GM21360 (cell line): ENCODE data around the gene ADCY9.
A peak's percentile ranks its signal among the peaks of the same experiment; 100 is the strongest.

Experiments
- ATAC-seq: cut with Tn5 transposase; IDR thresholded peaks from one replicate; pipeline ENCODE4 v1.9.1; 2021; ENCODE audit warnings: mild to moderate bottlenecking, moderate library complexity; ENCODE audit not compliant: unreplicated experiment

The ADCY9 gene

DNA sequence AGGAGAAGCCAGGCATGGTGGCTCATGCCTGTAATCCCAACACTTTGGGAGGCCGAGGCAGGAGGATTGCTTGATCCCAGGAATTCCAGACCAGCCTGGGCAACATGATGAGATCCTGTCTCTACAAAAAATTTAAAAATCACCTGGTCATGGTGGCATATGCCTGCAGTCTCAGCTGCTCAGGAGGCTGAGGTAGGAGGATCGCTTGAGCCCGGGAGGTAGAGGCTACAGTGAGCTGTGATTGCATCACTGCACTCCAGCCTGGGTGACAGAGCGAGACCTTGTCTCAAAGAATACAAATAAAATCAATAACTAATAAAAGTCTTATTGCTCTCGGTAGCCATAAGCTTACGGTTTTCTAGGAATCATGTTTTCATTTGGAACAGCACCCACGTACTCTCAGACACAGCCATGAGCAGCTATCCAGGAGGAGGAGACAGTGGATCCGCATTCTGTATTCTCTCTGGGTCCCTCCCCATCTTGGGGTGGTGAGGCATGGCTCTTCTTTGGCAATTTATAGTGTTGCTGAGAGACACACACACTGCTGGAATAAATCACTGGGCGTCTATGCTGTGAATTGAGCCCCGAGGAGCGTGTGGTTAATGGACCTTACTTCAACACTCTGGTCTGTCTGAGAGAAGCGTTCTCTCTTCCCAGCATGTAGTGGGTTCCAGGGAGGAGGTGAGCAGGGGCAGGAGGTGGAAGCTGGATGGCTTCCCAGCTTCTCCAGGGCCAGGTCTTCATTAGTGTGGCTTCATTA is 8.5 kb upstream of the ADCY9 start:
- no peak for ATAC-seq

DNA sequence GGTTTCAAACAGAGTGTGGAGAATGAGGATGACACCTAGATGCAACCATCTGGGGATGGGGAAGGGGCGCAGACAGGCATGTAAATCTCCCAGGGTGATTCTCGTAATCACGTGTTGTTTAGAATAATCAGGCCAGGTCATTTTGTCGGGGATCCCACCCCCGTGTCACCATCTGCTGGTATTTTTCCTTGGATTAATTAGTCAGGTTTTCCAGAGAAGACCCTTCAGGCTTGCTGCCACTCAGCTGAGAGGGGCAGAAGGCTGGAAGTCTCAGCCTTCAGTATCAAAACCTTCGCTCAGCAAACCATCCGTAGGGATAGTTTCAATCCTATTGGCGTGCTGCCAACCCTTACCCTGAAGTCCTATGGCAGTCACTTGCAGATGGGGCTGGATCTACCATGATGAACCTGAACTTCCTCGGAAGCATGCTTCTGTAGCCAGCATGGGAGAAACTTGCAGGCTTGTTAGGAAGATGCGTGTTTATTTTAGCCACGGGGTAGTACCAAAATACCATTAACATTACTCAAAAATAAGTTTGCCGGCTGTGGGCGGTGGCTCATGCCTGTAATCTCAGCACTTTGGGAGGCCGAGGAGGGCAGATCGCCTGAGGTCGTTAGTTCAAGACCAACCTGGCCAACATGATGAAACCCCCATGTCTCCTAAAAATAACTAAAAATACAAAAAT is 7.5 kb upstream of the ADCY9 start:
- no peak for ATAC-seq

- ATAC-seq = no peak
These were observed 3.9 kb upstream of the ADCY9 start for GRCh38 chr16:4120176-4120575.

- no peak for ATAC-seq
These were observed 972 bp upstream of the ADCY9 start for GRCh38 chr16:4117250-4117578.

- peak; percentile 20 for ATAC-seq
These were observed 308 bp downstream of the ADCY9 start for GRCh38 chr16:4115949-4116318.

DNA sequence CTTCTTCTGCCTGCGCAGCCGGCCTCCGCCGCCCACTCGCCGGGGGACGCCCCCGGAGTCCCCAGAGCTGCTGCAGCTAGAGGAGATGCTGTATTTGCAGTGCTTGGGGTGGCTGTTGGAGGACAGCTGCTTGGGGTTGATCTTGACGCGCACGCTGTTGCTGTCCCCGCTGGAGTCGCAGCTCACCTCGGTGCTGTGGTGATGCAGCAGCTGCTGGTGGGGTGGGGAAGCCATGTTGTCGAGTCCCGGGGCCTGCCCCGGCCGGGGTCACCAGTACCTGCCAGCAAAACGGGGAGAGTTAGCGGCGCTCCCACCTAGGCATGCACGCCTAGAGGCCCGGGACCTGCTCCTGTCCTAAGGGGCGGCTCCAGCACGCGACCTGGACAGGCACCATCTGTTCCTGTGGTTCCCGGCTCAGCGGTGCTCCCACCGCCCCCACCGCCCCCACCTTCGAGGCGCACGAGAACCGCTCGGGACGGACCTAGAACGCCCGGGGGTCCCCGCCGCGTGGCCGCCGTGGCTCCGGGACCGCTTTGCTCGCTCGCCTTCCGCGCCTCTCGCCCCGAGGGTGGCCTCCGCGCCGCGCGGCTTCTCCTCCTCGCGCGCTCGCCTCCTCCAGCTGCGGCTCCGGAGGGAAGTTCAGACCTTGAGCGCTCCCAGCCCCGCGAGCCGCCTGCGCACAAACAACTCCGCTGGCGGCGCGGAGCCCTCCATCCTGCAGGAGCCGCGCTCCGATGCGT is 863 bp downstream of the ADCY9 start:
- peak; percentile 11 for ATAC-seq

- ATAC-seq = no peak
These were observed 1.7 kb downstream of the ADCY9 start for GRCh38 chr16:4114257-4115208.

- ATAC-seq = no peak
These were observed 2.6 kb downstream of the ADCY9 start for GRCh38 chr16:4113358-4114256.

- no peak for ATAC-seq
These were observed 4.2 kb downstream of the ADCY9 start for GRCh38 chr16:4111748-4112696.

- no peak for ATAC-seq
These were observed 5.6 kb downstream of the ADCY9 start for GRCh38 chr16:4110680-4111079.

GRCh38 chr16:4110065-4110464 is 6.2 kb downstream of the ADCY9 start:
- no peak for ATAC-seq

DNA sequence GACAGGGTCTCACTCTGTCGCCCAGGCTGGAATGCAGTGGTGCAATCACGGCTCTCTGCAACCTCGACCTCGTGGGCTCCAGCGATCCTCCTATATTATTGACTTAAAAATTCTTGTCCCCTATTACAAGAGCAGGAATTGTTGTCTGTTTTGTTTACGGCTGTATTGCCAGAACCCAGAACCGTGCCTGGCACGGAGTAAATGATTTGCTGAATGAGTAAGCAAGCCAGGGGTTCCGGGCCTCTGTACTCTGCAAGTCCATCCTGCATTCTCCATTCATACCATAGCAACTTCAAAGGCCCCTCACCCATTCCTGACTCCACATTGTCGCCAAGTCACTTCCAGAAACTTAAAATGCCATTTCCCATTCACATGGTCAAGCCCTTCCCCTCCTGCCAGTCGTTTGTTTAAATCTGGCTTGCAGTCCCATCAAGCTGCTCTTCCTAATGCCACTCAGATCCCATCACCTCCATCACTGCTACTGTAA is 6.9 kb downstream of the ADCY9 start:
- ATAC-seq = no peak

- ATAC-seq = no peak
These were observed 9.7 kb downstream of the ADCY9 start for GRCh38 chr16:4106516-4106915.

GRCh38 chr16:4105848-4106247 is 10.4 kb downstream of the ADCY9 start:
- no peak for ATAC-seq

DNA sequence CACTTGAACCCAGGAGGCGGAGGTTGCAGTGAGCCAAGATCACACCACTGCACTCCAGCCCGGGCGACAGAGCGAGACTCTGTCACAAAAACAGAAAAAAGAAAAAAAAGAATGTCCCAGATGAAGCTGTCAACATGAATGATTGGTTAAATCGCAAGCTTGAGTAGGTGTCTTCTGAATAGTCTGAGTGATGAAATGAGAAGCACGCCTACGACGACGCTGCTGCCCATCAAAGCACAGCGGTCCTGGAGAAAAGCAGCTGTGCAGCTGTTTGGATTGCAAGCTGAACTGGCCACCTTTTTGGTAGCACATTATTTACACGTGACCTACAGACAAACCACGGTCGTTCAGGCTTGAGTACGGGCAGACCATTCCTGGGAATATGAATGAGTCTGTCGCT is 12.5 kb downstream of the ADCY9 start:
- no peak for ATAC-seq

- ATAC-seq = no peak
These were observed 14.6 kb downstream of the ADCY9 start for GRCh38 chr16:4101421-4102219.

- ATAC-seq = no peak
These were observed 17.7 kb downstream of the ADCY9 start for GRCh38 chr16:4098501-4098900.

DNA sequence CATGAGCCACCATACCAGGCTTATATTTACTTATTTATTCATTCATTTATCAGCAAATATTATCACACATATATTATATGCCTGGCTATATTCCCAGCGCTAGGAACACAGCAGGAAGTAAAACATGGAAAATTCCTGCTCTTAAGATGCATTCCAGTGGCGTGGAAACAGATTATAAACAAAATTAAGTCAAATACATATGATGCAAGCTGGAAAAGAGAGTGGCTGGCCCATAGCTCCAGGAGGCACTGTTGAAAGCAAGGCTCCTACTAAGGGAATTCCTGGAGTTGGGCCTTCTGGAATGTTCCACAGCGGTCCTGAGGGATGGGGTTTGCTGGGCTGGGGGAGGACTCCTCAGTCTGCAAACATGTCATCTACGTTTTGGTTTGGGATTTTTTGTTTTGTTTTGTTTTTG is 18.4 kb downstream of the ADCY9 start:
- no peak for ATAC-seq
